Mucosa of descending colon (tissue), 3 donors: ENCODE measurements around the gene SYVN1. TPM values are rescaled to one million over a fixed set of nuclear protein-coding genes. Genes with fewer than 3 reads are reported as not detected.

ENCODE experiments used
- ATAC-seq: fragments of 200-7000 bp; cut with Tn5 transposase; one replicate; pipeline ENCODE4 v1.9.1; 2020; ENCODE audit warnings: mild to moderate bottlenecking, moderate library complexity
- DNase-seq, 3 donors: peaks; one replicate each; pipeline ENCODE4 v3.0.0-alpha.2; 2020
- H3K36me3 ChIP-seq: fragments of 200-600 bp; one replicate; pipeline ENCODE4 v1.8.0; 2021; ENCODE audit warnings: low read depth, mild to moderate bottlenecking
- H3K4me1 ChIP-seq: fragments of 200-600 bp; one replicate; pipeline ENCODE4 v1.8.0; 2021; ENCODE audit warnings: low read depth, mild to moderate bottlenecking
- H3K4me3 ChIP-seq: fragments of 200-600 bp; one replicate; pipeline ENCODE4 v1.8.0; 2021; ENCODE audit warnings: mild to moderate bottlenecking
- H3K9me3 ChIP-seq: fragments of 200-600 bp; one replicate; pipeline ENCODE4 v1.8.0; 2021; ENCODE audit warnings: mild to moderate bottlenecking
- CTCF ChIP-seq: fragments of 200-600 bp; IDR thresholded peaks from one replicate; pipeline ENCODE4 v1.8.0; 2022; ENCODE audit warnings: antibody characterized with exemption, mild to moderate bottlenecking
- intact Hi-C, 2 donors: fragments of 100-400 bp; cut with DNase I in 1 of 2; cut with micrococcal nuclease in 1 of 2; formaldehyde crosslinking; loops; one replicate each; pipeline versions ENCODE4 v1.11.0 to v1.11.1; 2022; cut with DNase I, micrococcal nuclease
- total RNA-seq, 3 donors: library from RNA; stranded (reverse); fragmentation: NEBNext Ultra II Directional in 2 of 3; extraction: Animal tissue kit (Norgen Biotek cat#: 25700) in 2 of 3; gene quantifications; one replicate each; pipeline versions ENCODE4 v1.2.1 to v1.2.4, GENCODE V29; 2021 to 2023
- donor health status: DM: no; HTN: no; CAD: no; lungs with moderate emphysema.
- donor health status: DM: no; HTN: no; CAD: no.
- donor health status: DM: no; HTN: yes; CAD: no.

SYVN1 gene
- total RNA-seq, 3 donors from 2014 or later: 59.7 to 62.2 (median 60.3) TPM

- intact Hi-C loops: no loop called here
- Histone ChIP-seq H3K9me3 (no peaks in the 10 kb centered on the region), H3K4me1 (peaks cover 34% of the 10 kb centered on the region), H3K36me3 (no peaks in the 10 kb centered on the region), H3K4me3 (no peak overlapping the region)
- peak in 1 of 3 donors; percentile 23 for DNase-seq
- TF ChIP-seq CTCF: no peak
- ATAC-seq: no peak
These were observed 19.7 kb downstream of the SYVN1 start for GRCh38 chr11:65114538-65115171.

- intact Hi-C loops: no loop called here
- no peak for ATAC-seq
- TF ChIP-seq CTCF: no peak
- no peak for DNase-seq
- no peaks in the 10 kb centered on the region for H3K9me3 ChIP-seq
- no peak overlapping the region for H3K4me3 ChIP-seq
- no peaks in the 10 kb centered on the region for H3K36me3 ChIP-seq
- H3K4me1 ChIP-seq: peaks cover 34% of the 10 kb centered on the region
These were observed 20.5 kb downstream of the SYVN1 start for GRCh38 chr11:65113839-65114238.

GRCh38 chr11:65113361-65113756 lies 21.0 kb downstream of the SYVN1 start:
- DNase-seq (no peak), ATAC-seq (no peak)
- Histone ChIP-seq H3K4me3 (no peak overlapping the region), H3K9me3 (no peaks in the 10 kb centered on the region), H3K36me3 (no peaks in the 10 kb centered on the region), H3K4me1 (peaks cover 34% of the 10 kb centered on the region)
- intact Hi-C loops: no loop called here
- no peak for TF ChIP-seq CTCF

- ATAC-seq (peak; percentile 70), DNase-seq (peak; percentile 79 to 88 (median 84))
- peaks cover 34% of the 10 kb centered on the region for H3K4me1 ChIP-seq
- H3K9me3 ChIP-seq: no peaks in the 10 kb centered on the region
- intact Hi-C loops: no loop called here
- H3K36me3 ChIP-seq: peaks cover 5% of the 10 kb centered on the region
- peak; percentile 93 for TF ChIP-seq CTCF
- no peak overlapping the region for H3K4me3 ChIP-seq
These were observed 21.6 kb downstream of the SYVN1 start for GRCh38 chr11:65112546-65113360.

GRCh38 chr11:65111744-65112545 lies 22.4 kb downstream of the SYVN1 start, which contains the start of gene TM7SF2:
Gene TM7SF2, plus strand, starts transcription at chr11:65111872. Its CDS starts 144 bp downstream, at chr11:65112016.
- intact Hi-C loops: no loop called here
- peaks cover 5% of the 10 kb centered on the region for H3K36me3 ChIP-seq
- H3K4me3 ChIP-seq: peak within 1 kb of the TSS; percentile 11
- peaks cover 34% of the 10 kb centered on the region for H3K4me1 ChIP-seq
- DNase-seq (peak; percentile 97 to 99 (median 98)), ATAC-seq (peak; percentile 87)
- no peaks in the 10 kb centered on the region for H3K9me3 ChIP-seq
- TF ChIP-seq CTCF: no peak
